GM19452 (cell line): ENCODE results near the gene PLCH1.

ENCODE experiments used
- ATAC-seq: cut with Tn5 transposase; IDR thresholded peaks from one replicate; pipeline ENCODE4 v1.9.1; 2021; ENCODE audit not compliant: unreplicated experiment

The PLCH1 gene

DNA sequence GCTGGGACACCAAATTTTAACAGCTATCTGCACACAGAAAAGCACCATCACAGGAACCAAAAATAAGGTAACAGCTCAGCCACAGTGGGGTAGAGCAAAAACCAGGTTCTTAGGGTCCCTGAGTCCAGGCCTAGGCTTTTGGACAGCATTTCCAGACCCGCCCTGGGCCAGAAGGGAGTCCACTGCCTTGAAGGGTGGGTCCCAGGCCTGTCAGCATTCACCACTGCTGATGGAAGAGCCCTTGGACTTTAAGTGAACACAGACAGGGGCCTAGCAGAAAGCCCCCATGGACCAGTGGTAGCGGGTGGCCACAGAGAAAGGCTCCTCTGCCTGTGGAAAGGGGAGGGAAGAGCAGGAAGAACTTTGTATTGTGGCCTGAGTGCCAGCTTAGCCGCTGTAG is 56.4 kb downstream of the PLCH1 start:
- ATAC-seq: no peak

DNA sequence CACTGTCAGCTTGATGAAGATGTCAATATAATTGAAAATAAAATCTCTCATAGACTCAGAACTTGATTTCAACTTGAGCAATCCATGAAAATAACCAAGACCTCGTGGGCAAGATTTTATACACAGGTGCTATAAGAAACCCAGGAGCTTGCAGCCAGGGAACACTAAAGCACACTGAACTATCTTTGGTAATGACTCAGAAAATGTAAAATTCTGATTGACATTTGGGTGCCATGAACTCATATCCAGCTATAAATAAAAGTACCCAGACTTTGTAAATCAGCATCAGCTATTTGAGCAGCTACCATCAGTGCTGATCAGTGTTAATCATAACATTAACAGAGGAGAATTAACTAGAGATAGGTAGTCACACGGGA is 61.5 kb downstream of the PLCH1 start:
- no peak for ATAC-seq

DNA sequence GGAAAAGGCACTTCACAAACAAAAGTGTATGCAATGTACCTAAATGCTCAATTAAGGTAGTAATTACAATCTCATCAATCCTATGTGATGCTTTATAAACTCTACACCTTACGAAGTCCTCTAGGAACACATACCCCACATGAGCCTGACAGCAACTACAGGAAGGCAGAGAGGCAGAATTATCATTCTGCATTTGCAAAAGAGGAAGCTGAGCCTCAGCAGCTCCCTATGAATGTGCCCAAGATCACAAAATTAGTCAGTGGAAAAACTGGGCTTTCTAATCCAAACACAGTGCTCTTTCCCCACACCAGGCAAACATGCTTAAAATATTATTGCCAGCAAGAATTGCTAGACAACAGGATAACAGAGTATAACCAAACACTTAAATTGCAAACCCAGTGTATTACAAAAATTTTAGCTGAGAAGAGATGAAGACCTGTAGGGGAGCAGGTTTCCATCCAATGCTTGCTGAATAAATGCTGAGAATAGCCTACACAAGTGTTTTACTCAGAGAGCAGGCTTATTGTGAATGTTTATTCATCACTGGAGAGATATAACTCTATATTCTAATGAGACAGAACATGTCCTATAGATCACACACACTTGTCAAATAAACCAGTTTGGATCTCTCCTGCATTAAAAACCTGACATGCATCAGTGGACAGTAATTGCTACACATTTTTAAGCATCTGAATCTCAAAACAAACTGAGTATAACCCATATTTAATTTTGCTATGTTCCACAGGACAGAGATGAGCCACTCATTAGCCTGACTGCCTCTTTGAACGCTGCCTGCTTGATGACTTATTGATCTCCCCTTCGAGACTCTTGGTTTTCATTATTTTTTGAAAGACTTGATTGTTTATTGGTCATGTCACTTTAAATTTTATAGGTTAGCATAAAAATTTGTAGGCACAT is 62.2 kb downstream of the PLCH1 start:
- no peak for ATAC-seq

DNA sequence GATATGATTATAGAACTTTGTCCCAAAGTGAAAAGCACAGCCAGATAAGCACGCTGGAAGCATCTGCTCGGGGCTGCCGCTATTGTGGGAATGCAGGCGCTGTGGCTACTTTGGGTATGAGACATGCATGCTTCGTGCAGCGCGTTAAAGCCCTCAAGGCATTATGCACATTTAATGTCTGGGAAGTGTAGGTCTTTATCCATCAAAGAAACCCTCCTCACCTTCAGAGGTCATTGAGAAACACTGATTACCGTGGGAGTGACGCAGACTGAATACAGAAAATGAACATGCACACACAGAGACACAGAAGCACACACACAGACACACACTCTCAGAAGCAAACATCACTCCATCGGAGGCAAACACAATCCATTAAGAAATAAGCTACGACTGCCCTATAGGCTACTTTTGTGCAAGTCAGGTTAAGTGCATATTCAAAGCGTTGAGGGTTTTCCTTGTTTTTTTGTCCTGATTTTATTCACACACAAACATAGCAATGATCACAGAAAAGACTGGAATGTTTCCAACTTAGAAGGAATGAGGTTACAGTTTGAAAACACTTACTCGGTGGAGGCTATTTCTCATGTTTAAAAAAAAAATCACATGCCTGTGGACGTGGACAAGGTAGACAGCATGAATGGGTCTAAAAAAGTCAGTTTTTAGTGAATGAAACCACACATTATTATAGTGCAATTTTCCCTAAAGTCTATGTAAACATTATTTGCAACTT is 68.5 kb downstream of the PLCH1 start:
- ATAC-seq: no peak

DNA sequence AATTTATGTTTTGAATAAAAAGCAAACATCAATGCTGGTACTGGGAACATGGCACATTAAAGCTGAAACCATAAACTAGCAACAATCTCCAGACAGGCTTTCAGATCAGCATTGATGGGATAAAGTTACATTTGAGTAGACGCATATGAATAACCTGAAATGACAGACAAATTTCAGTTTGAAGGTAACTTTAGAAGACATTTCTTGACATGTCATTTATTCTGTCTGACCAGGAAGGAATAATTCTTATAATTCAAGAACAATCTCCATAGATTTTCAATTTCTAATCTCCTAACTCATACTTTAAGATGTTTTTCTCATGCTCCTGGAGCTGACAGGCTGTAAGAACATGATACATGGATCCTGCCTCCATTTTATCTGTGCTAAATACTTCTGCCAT is 69.8 kb downstream of the PLCH1 start:
- no peak for ATAC-seq

DNA sequence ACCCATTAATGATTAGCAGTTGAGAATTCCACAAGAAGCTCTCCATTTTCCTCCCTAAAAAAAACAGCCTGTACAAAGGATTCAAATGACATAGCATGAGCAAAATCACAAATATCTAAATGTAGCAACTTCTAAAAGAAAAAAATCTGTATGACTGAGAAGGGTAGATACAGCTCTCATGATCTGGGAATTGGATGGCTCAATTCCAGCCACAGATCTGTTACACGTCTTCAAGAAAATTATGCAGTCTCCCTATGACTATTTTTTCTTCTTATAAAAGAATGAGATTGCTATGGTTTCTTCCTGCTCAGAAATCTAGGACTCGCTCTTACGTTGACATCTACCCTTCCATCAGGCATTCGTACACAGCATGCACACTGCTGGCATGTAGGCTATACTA is 71.5 kb downstream of the PLCH1 start:
- ATAC-seq: no peak

DNA sequence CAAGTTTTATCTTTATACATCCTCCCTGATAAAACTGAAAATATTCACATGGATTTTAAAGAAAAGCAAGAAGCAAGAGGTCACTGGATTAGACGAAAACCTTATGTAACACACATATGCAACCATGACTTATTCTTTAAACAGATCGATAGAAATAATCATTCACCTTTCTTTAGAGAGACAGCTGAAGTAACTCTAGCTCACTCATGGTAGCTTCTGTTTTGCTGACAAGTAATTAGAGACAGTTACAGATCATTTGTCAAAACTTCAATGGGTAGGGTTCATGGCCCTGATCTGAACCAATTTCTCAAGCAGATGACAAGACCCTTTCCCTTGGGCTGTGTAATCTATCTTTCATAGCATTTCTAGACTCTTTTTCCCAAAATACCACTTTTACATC is 74.5 kb downstream of the PLCH1 start:
- ATAC-seq: no peak

DNA sequence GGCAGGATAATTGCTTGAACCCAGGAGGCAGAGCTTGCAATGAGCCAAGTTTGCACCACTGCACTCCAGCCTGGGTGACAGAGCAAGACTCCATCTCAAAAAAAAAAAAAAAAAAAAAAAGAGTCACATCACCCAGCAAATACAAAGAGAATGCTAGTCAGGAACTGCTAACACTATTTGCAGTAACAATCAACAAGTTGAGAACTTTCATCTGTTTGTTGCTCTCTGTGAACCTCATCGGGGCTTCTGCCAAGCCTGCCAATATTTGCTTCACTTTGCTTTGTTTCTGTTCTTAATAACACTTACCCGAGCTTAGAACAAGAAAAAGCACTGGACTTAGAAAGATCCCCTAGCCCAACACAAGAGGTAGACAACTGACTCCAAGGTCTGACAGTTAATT is 76.9 kb downstream of the PLCH1 start:
- no peak for ATAC-seq

DNA sequence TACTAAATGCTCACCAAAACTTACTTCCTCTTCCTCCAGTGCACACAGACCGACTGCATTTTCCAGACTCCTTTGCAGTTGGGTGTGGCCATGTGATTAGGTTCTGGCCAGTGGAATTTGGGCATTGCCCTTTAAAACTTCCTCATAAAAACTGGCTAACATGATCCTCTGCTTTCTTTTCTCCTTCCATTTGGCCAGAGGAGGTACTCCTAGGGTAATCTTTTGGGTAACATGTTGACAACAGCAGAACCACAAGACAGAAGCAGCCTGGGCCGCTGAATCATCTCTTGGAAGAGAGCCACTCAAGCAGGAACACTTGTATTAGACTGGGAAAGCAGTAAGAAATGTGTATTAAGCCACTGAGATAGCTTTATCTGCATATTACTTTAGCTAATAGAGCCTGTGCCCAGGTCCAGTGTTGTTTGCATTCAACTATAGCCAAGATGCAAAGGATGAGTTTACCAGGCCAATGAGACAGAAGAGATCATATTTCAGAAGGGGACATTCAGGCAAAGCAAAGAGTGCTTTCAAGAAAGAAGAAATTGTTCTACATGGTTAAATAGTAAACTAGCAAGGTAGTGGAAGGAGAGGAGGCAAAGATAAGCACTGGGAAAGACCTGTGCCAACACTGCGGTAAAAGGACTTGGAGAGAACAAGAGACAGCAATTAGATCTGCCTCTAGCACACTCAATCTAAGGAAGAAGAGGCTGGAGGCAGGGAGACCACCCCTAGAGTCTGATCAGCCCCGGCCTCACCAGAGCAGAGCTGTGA is 79.8 kb downstream of the PLCH1 start:
- no peak for ATAC-seq

DNA sequence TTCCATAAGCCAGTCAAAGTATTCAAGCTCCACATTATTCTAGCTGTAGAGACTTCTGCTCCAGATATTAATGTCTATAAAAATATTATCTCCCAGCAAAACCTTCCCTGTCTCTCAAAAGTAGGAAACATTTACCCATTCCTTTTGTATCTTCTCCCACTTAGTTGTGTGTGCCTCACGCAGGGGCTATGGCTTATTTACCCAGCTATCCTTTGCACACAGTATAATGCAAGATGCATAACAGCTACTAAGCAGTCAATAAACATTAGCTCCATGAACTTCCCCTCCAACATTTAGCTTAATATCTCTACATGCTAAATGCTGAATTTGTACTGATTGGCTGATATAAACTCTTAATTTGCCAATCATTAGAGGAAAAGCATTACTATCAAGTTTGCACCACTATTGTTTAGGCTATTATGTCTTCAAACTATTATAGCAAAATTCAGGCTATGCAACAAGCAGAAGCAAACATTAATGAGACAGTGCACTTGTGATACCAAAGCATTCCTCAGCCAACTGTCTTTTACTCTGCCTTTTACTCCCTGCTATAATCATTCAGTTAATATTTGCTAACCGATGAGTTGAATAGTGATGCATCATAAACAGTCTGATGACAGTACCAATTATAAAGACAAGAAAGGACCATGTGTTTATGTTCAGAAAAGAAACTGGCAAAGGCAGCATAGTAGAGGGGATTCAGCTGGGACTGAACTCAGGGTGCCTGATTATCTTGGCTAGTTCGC is 81.2 kb downstream of the PLCH1 start:
- no peak for ATAC-seq

DNA sequence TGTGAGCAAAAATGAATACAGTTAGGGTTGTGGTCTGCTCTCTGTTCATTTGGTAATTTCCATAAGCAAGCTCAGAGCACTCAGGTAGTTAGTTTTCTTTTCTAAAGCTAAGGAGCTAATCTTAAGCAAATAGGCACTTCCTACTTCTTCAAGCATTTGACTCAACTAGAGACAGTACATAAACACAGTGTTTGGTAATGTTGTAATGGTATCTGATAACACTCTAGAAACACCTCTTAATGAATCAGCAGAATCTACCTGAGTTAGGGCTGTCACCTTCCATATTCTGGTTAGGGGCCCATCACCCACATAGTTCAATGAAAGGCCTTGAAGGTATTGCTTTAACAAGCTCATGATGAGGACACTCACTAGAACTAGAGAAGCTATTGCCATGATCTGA is 83.1 kb downstream of the PLCH1 start:
- no peak for ATAC-seq

DNA sequence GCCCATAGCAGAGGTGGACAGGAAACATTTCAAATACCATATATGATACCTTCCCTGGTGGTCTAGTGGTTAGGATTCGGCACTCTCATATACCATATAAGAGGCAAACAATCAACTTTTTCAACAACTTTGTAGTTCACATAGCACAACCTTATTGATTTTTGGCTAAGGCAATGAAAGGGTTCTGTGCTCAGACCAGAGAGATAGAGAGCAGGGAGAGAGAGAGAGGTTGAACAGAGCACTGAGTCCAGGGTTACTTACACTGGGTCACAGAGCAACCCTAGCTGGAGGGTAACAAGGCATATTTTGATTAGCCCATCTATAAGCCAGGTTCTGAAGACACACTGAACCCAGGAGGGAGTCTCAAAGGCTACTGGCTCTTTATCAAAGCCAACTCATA is 83.8 kb downstream of the PLCH1 start:
- no peak for ATAC-seq

DNA sequence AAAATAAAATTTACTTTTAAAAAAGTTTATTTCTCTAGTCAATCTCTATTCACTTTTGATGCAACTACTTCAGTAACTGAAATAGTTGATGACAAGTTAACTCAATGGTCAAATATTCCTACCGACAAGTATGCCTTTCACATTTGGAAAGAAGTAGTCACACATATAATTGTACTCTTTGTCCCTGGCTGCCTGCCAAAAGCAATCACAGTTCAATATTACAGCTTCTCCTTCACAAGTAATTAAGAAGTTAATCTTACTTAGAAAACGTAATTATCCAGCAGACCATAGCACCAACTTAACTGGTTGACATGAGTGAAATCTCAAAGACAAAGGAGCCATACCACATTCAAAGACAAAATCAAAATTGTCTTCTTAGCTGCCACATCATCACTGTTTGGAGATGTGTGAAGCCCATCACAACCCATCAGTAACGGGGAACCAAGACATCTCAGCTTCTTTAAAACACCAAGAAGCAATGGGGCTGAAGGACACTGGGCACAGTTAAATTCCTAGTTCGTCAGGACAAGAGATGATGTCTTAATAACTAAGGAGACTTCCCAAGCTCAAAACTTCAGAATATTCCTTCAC is 86.1 kb downstream of the PLCH1 start:
- ATAC-seq: no peak

DNA sequence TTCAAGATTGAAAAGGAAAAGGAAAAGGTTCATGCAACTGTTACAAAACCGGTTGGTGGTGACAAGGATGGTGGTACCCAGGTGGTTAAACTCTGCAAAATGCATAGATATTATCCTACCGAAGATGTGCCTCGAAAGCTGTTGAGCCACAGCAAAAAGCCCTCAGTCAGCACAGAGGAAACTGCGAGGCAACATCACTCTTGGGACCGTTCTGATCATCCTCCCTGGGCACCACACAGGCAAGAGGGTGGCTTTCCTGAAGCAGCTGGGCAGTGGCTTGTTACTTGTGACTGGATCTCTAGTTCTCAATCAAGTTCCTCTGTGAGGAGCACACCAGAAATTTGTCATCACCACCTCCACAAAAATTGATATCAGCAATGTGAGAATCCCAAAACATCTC is 86.9 kb downstream of the PLCH1 start:
- no peak for ATAC-seq

DNA sequence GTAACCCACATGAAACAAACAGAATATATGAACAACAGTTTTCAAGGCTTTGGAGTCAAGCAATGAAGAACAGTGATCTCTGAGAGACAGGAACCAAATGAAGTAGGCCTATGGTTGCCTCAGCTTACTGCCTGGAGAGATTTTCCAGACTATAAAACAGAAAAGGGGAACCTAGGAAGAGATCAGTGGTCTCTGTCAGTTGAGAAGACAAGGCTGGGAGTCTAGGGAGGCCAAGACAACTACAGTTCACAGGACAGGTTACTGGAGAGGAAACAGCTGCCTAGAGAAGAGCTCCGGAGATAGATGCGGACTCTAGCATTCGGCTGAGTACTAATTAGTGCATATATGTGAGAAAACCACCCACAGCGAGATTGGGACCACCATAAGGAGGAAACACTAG is 87.7 kb downstream of the PLCH1 start:
- ATAC-seq: no peak

DNA sequence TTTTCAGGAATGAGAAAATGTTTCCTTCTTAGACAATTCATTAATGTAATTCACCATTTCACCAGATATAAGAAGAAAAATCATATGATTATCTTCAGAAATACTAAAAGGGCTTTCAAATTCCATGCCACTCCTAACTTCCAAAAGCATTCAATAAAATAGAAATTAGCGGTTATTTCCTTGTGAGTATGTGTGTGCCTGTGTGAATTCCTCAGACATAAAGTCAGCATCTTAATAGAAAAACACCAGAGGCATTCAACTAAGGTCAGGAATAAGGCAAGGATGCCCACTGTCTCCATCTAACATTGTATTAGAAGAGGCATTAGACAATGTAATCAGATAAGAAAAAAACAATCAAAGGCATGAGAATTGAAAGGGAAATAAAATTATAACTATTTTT is 88.4 kb downstream of the PLCH1 start:
- ATAC-seq: no peak

DNA sequence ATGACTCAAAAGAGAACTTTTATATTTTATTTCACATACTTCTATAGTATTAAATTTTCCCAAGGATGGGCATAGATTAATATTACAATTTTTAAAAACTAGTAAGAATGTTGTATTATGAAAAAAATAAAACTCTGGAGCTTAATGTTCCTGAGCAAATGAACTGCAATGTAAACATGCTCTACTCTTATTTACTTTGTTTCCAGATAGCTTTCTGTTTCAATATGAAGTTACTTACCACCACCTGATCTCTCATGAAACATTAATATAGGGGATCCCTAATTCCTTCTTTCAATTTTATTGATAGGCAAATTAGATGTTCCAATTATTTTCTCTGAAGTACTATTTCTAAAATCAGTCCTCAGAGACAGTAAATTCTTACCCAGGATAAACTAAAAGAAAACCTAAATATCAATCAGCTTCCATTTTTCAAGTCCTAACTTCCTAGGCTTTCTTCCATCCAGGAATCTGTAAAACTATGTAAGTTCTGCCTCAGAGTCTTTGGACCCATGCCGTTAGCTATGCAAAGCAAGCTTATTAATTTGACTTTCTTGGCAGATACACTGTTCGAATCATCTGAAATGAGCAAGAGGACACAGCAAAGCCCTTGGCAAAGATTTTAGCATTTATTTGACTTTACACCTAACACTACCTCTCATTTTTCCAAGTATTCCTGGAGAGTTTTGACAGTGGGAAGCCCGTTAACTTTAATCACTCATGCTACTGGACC is 93.2 kb downstream of the PLCH1 start:
- no peak for ATAC-seq

DNA sequence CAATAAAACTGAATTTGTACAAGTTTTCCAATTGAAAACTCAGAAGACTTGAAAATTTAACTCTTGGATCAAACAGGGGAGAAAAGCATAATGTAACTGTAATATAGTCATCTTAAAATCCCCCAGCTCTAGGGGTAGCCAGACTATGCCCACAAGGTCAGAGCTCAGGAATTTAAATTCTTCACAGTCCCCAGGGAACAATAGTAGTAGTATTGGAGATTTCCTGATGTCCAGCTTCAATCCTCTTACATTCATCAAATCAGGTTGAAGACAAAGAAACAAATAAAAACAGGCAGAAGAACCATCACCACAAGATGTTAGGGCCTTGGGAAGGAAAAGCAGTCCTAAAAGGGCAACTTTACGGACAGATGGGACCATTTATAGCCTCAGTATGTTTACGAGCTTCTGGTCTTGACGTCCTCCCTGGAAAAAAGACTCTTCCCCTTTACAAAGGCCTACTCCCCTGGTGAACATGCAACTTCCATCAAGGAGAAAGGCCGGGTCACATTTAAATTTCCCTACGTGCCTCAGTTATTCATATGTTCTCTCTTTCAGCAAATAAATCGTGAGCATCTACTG is 96.8 kb downstream of the PLCH1 start:
- ATAC-seq: no peak

DNA sequence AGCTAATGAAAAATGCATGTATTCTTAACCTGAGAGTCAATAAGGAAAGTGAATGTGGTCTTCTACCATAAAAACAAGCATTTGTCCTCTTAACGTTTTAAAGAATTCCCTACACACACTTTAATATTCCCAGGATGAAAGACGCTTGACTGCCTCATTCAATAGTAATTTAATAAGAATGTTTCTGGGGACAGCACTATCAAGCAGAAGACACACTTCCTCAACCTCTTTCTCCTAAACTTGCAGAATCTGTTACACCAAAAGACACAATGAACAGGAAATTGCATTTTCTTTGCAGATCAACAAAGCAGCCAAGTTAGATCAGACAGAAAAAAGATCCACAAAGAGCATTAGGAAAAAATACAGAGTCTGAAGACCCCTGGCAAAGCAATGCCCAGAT is 97.7 kb downstream of the PLCH1 start:
- no peak for ATAC-seq

DNA sequence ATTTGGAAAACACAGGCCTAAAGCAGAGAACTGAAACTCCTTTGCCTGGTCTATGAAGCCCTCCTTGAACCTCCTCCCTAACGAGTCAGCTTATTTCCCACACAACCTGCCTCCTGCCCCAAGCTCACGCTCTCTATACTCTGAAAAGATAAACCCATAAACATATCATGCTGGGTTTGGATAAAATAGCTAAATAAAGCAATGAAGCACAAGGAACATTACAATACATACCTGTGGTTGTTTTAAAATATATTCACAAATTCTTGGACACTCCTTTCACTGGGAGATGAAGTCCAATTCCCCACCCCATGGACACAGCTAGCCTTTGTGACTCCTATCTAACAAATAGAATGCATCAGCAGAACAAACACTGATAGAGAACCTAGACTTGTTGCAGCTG is 98.2 kb downstream of the PLCH1 start:
- ATAC-seq: no peak
